HepG2 (cell line): ENCODE data around the gene SNX9. TPM values are rescaled to one million over a fixed set of nuclear protein-coding genes. Genes with fewer than 3 reads are reported as not detected.

ENCODE experiments used
- AGO1 ChIP-seq: fragments of 200-400 bp; formaldehyde crosslinking; IDR thresholded peaks from 2 replicates; pipeline ENCODE4 v1.6.1; 2017; ENCODE audit warnings: mild to moderate bottlenecking, low read depth, low read length, moderate library complexity; ENCODE audit not compliant: poor library complexity, severe bottlenecking
- BATF2 ChIP-seq: sonication (generic); formaldehyde crosslinking; IDR thresholded peaks from 2 replicates; pipeline ENCODE4 v1.8.0; 2022; ENCODE audit warnings: mild to moderate bottlenecking, missing genetic modification reagents, moderate library complexity
- CBX1 ChIP-seq: IDR thresholded peaks from one replicate; pipeline ENCODE4 v1.6.1; 2016; ENCODE audit warnings: antibody characterized with exemption, low read depth
- FOXA3 ChIP-seq: IDR thresholded peaks from 2 replicates; pipeline ENCODE4 v1.6.1; 2016; ENCODE audit warnings: missing genetic modification reagents, missing compliant biosample characterization
- KDM3A ChIP-seq: IDR thresholded peaks from 2 replicates; pipeline ENCODE4 v1.6.1; 2018; ENCODE audit warnings: low read depth, missing compliant biosample characterization
- MTF2 ChIP-seq: sonication (generic); formaldehyde crosslinking; IDR thresholded peaks from 2 replicates; pipeline ENCODE4 v1.5.0; 2020; ENCODE audit warnings: missing genetic modification reagents, borderline replicate concordance
- NR2C2 ChIP-seq: sonication (generic); formaldehyde crosslinking; IDR thresholded peaks from 2 replicates; pipeline ENCODE4 v1.4.0; 2020; ENCODE audit warnings: missing genetic modification reagents, mild to moderate bottlenecking, moderate library complexity, borderline replicate concordance
- PHB2 ChIP-seq: fragments of 450-650 bp; IDR thresholded peaks from 2 replicates; pipeline ENCODE4 v1.6.1; 2018; ENCODE audit not compliant: partially characterized antibody
- RARG ChIP-seq: sonication (generic); formaldehyde crosslinking; IDR thresholded peaks from 2 replicates; pipeline ENCODE4 v1.4.0; 2020; ENCODE audit warnings: low read depth, mild to moderate bottlenecking, missing genetic modification reagents
- TEF ChIP-seq: sonication (generic); formaldehyde crosslinking; IDR thresholded peaks from 2 replicates; pipeline ENCODE4 v1.5.0; 2020; ENCODE audit warnings: missing genetic modification reagents
- THAP9 ChIP-seq: sonication (generic); formaldehyde crosslinking; IDR thresholded peaks from 2 replicates; pipeline ENCODE4; 2020; ENCODE audit warnings: missing genetic modification reagents, mild to moderate bottlenecking, borderline replicate concordance
- ZBTB34 ChIP-seq: sonication (generic); formaldehyde crosslinking; IDR thresholded peaks from 2 replicates; pipeline ENCODE4 v1.8.0; 2022; ENCODE audit warnings: mild to moderate bottlenecking, missing genetic modification reagents
- ZNF232 ChIP-seq: sonication (generic); formaldehyde crosslinking; IDR thresholded peaks from 2 replicates; pipeline ENCODE4 v1.4.0; 2020; ENCODE audit warnings: missing genetic modification reagents, borderline replicate concordance
- ZNF337 ChIP-seq: sonication (generic); formaldehyde crosslinking; IDR thresholded peaks from 2 replicates; pipeline ENCODE4 v1.5.1; 2020; ENCODE audit warnings: missing genetic modification reagents, low read depth, mild to moderate bottlenecking, borderline replicate concordance
- ZNF550 ChIP-seq: sonication (generic); formaldehyde crosslinking; IDR thresholded peaks from 2 replicates; pipeline ENCODE4 v1.4.0; 2020; ENCODE audit warnings: mild to moderate bottlenecking, missing genetic modification reagents, borderline replicate concordance
- ZNF747 ChIP-seq: sonication (generic); formaldehyde crosslinking; IDR thresholded peaks from 2 replicates; pipeline ENCODE4 v1.8.1; 2023; ENCODE audit warnings: missing genetic modification reagents, mild to moderate bottlenecking, borderline replicate concordance
- ZNF83 ChIP-seq: sonication (generic); formaldehyde crosslinking; IDR thresholded peaks from 2 replicates; pipeline ENCODE4 v1.4.0; 2020; ENCODE audit warnings: missing genetic modification reagents, mild to moderate bottlenecking, borderline replicate concordance
- ZXDC ChIP-seq: sonication (generic); formaldehyde crosslinking; IDR thresholded peaks from 2 replicates; pipeline ENCODE4 v1.5.0; 2020; ENCODE audit warnings: mild to moderate bottlenecking, missing genetic modification reagents
- polyA plus RNA-seq, 8 experiments: library from polyadenylated mRNA; depleted of rRNA in 3 of 8; stranded (reverse) in 7 of 8; unstranded in 1 of 8; fragments of >200 nt; fragmentation: Illumina TruSeq in 4 of 8; extraction: Trizol in 4 of 8; gene quantifications; 2 replicates each; pipeline versions ENCODE4 v1.2.1 to v1.2.3, GENCODE V29; 2011 to 2016; ENCODE audit warnings: low read depth in 4 of 8, missing spikeins in 1 of 8, mixed read lengths in 1 of 8; ENCODE audit not compliant: insufficient read depth in 1 of 8
- total RNA-seq, 5 experiments: library from RNA; depleted of rRNA; stranded (reverse); fragments of >200 nt; fragmentation: Illumina TruSeq; extraction: Trizol; gene quantifications; 2 replicates each; pipeline ENCODE4 v1.2.3, GENCODE V29; 2016; ENCODE audit warnings: low read depth in 1 of 5

Gene SNX9
- total and polyA plus RNA-seq, 2 of the 13 experiments (the other 11 are each of a cell fraction or from before 2014, with no cell fraction given), result 21.9 to 36.0 TPM

- TF ChIP-seq TEF, result no peak
- no peak for TF ChIP-seq KDM3A
- TF ChIP-seq FOXA3 (CRISPR knock-in tag), result 0 out of 2 replicates have a peak, but pooled peaks have one; percentile 50
- TF ChIP-seq ZNF232 (CRISPR knock-in tag), result 0 out of 2 replicates have a peak, but pooled peaks have one; percentile 67
- TF ChIP-seq ZNF747 (CRISPR knock-in tag), result no peak; the same call in 1 of the 2 replicates
- no peak for TF ChIP-seq ZBTB34 (CRISPR knock-in tag)
- no peak for TF ChIP-seq AGO1
- TF ChIP-seq THAP9 (CRISPR knock-in tag), result 0 out of 2 replicates have a peak, but pooled peaks have one; percentile 41
- TF ChIP-seq ZNF550 (CRISPR knock-in tag), result no peak
- TF ChIP-seq BATF2 (CRISPR knock-in tag), result no peak
- no peak for TF ChIP-seq ZNF83
- TF ChIP-seq NR2C2 (CRISPR knock-in tag), result no peak
- no peak for TF ChIP-seq RARG
- peak; percentile 82; the same call in 1 of the 2 replicates for TF ChIP-seq ZNF337 (CRISPR knock-in tag)
- no peak for TF ChIP-seq MTF2 (CRISPR knock-in tag)
- peak; percentile 91 for TF ChIP-seq ZXDC (CRISPR knock-in tag)
- no peak for TF ChIP-seq PHB2
- TF ChIP-seq CBX1, result peak; percentile 64
These were observed 159.7 kb downstream of the SNX9 start (continued) for GRCh38 chr6:157982563-157983405.
